SK-N-SH treated with all-trans-retinoic acid at 6 μM for 48 hours (cell line): ENCODE data around the gene SEC11A.

Experiments used
- ARNTL ChIP-seq: fragments of 450-650 bp; formaldehyde crosslinking; IDR thresholded peaks from 2 replicates; pipeline ENCODE4 v1.5.0; 2020; ENCODE audit warnings: low read depth, mild to moderate bottlenecking, moderate library complexity, borderline replicate concordance
- BACH2 ChIP-seq: fragments of 250-450 bp; sonication (Bioruptor Pico); IDR thresholded peaks from 2 replicates; pipeline ENCODE4 v1.9.0; 2021; ENCODE audit warnings: mild to moderate bottlenecking, borderline replicate concordance
- GLIS3 ChIP-seq: fragments of 250-450 bp; sonication (Bioruptor Pico); IDR thresholded peaks from 2 replicates; pipeline ENCODE4 v1.5.0; 2020; ENCODE audit warnings: mild to moderate bottlenecking, moderate library complexity
- OSR1 ChIP-seq: fragments of 250-450 bp; sonication (Bioruptor Pico); IDR thresholded peaks from 2 replicates; pipeline ENCODE4 v1.8.0; 2022; ENCODE audit warnings: moderate library complexity, mild to moderate bottlenecking, inconsistent platforms
- SNAI2 ChIP-seq: fragments of 250-450 bp; sonication (Bioruptor Pico); IDR thresholded peaks from 2 replicates; pipeline ENCODE4 v1.5.0; 2020; ENCODE audit warnings: mild to moderate bottlenecking, moderate library complexity
- TCF4 ChIP-seq: fragments of 250-450 bp; sonication (Bioruptor Pico); IDR thresholded peaks from 2 replicates; pipeline ENCODE4 v1.8.0; 2021; ENCODE audit warnings: mild to moderate bottlenecking, moderate library complexity, borderline replicate concordance
- TOX ChIP-seq: fragments of 250-450 bp; sonication (Bioruptor Pico); IDR thresholded peaks from 2 replicates; pipeline ENCODE4 v1.8.0; 2021; ENCODE audit warnings: mild to moderate bottlenecking, moderate library complexity, borderline replicate concordance
- TF ChIP-seq, protein P1 (sequence below): fragments of 250-450 bp; sonication (Bioruptor Pico); IDR thresholded peaks from 2 replicates; pipeline ENCODE4 v1.5.0; 2020; ENCODE audit warnings: mild to moderate bottlenecking, moderate library complexity
- TF ChIP-seq, protein P2 (sequence below): fragments of 250-450 bp; sonication (Bioruptor Pico); IDR thresholded peaks from 2 replicates; pipeline ENCODE4 v1.5.1; 2020; ENCODE audit warnings: low read depth, mild to moderate bottlenecking, moderate library complexity
- TF ChIP-seq, protein P3 (sequence below): fragments of 250-450 bp; sonication (Bioruptor Pico); IDR thresholded peaks from 2 replicates; pipeline ENCODE4 v1.8.0; 2020; ENCODE audit warnings: mild to moderate bottlenecking, moderate library complexity, borderline replicate concordance
- TF ChIP-seq, protein P4 (sequence below): fragments of 250-450 bp; sonication (Bioruptor Pico); IDR thresholded peaks from 2 replicates; pipeline ENCODE4 v1.8.0; 2021; ENCODE audit warnings: low read depth, mild to moderate bottlenecking, moderate library complexity, borderline replicate concordance

DNA sequence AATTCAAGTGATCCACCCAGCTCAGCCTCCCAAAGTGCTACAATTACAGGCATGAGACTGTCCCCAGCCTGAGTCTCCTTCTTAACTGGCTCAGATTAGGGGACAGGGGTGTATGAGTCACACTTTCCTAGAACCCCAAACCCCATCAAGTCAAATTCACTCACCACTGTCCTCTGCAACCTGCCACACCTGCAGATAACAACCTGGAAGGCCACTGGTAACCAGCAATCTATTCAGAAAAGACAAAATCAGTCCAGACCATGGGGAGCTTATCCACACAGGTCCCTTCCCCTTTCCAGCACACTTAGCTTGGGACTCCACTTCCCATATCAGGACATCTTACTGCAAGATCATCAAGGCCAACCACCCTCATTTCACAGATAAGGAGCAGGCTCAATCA, 68.2 kb downstream of the SEC11A start:
- TF ChIP-seq, protein P1, sequence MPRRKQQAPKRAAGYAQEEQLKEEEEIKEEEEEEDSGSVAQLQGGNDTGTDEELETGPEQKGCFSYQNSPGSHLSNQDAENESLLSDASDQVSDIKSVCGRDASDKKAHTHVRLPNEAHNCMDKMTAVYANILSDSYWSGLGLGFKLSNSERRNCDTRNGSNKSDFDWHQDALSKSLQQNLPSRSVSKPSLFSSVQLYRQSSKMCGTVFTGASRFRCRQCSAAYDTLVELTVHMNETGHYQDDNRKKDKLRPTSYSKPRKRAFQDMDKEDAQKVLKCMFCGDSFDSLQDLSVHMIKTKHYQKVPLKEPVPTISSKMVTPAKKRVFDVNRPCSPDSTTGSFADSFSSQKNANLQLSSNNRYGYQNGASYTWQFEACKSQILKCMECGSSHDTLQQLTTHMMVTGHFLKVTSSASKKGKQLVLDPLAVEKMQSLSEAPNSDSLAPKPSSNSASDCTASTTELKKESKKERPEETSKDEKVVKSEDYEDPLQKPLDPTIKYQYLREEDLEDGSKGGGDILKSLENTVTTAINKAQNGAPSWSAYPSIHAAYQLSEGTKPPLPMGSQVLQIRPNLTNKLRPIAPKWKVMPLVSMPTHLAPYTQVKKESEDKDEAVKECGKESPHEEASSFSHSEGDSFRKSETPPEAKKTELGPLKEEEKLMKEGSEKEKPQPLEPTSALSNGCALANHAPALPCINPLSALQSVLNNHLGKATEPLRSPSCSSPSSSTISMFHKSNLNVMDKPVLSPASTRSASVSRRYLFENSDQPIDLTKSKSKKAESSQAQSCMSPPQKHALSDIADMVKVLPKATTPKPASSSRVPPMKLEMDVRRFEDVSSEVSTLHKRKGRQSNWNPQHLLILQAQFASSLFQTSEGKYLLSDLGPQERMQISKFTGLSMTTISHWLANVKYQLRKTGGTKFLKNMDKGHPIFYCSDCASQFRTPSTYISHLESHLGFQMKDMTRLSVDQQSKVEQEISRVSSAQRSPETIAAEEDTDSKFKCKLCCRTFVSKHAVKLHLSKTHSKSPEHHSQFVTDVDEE (CRISPR knock-in tag), result no peak
- no peak for TF ChIP-seq TOX (CRISPR knock-in tag)
- no peak for TF ChIP-seq GLIS3 (CRISPR knock-in tag)
- TF ChIP-seq, protein P2, sequence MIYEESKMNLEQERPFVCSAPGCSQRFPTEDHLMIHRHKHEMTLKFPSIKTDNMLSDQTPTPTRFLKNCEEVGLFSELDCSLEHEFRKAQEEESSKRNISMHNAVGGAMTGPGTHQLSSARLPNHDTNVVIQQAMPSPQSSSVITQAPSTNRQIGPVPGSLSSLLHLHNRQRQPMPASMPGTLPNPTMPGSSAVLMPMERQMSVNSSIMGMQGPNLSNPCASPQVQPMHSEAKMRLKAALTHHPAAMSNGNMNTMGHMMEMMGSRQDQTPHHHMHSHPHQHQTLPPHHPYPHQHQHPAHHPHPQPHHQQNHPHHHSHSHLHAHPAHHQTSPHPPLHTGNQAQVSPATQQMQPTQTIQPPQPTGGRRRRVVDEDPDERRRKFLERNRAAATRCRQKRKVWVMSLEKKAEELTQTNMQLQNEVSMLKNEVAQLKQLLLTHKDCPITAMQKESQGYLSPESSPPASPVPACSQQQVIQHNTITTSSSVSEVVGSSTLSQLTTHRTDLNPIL (CRISPR knock-in tag), result no peak
- TF ChIP-seq, protein P3, sequence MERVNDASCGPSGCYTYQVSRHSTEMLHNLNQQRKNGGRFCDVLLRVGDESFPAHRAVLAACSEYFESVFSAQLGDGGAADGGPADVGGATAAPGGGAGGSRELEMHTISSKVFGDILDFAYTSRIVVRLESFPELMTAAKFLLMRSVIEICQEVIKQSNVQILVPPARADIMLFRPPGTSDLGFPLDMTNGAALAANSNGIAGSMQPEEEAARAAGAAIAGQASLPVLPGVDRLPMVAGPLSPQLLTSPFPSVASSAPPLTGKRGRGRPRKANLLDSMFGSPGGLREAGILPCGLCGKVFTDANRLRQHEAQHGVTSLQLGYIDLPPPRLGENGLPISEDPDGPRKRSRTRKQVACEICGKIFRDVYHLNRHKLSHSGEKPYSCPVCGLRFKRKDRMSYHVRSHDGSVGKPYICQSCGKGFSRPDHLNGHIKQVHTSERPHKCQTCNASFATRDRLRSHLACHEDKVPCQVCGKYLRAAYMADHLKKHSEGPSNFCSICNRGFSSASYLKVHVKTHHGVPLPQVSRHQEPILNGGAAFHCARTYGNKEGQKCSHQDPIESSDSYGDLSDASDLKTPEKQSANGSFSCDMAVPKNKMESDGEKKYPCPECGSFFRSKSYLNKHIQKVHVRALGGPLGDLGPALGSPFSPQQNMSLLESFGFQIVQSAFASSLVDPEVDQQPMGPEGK (CRISPR knock-in tag), result no peak
- no peak for TF ChIP-seq ARNTL (CRISPR knock-in tag)
- no peak for TF ChIP-seq SNAI2 (CRISPR knock-in tag)
- TF ChIP-seq, protein P4, sequence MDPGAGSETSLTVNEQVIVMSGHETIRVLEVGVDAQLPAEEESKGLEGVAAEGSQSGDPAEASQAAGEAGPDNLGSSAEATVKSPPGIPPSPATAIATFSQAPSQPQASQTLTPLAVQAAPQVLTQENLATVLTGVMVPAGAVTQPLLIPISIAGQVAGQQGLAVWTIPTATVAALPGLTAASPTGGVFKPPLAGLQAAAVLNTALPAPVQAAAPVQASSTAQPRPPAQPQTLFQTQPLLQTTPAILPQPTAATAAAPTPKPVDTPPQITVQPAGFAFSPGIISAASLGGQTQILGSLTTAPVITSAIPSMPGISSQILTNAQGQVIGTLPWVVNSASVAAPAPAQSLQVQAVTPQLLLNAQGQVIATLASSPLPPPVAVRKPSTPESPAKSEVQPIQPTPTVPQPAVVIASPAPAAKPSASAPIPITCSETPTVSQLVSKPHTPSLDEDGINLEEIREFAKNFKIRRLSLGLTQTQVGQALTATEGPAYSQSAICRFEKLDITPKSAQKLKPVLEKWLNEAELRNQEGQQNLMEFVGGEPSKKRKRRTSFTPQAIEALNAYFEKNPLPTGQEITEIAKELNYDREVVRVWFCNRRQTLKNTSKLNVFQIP (CRISPR knock-in tag), result no peak
- TF ChIP-seq OSR1, result no peak
- no peak for TF ChIP-seq TCF4
- TF ChIP-seq BACH2 (CRISPR knock-in tag), result no peak
